Measurements from ENCODE around the gene MUSK.

- TF ChIP-seq CTCF (IDR thresholded peaks at IDR 0.05; ENCODE audit: borderline replicate concordance, extremely low read depth, low read length, poor library complexity, severe bottlenecking) (no peak), EZH2 (IDR thresholded peaks at IDR 0.05; ENCODE audit: borderline replicate concordance, low read depth, low read length, severe bottlenecking) (no peak)
Observed at GRCh38 chr9:110847671-110848070, 179.1 kb downstream of the MUSK start.
